GM23338 (cell line): ENCODE results near the gene METTL14.

ENCODE experiments used
- POLR2AphosphoS5 ChIP-seq: IDR thresholded peaks from 2 replicates; pipeline ENCODE4 v1.6.1; 2016; ENCODE audit warnings: antibody characterized with exemption, low read depth
- ZNF114 ChIP-seq: fragments of 250-450 bp; sonication (Bioruptor Pico); IDR thresholded peaks from 2 replicates; pipeline ENCODE4 v1.5.0; 2020; ENCODE audit warnings: mild to moderate bottlenecking, moderate library complexity
- ZNF331 ChIP-seq: fragments of 250-450 bp; sonication (Bioruptor Pico); IDR thresholded peaks from 2 replicates; pipeline ENCODE4 v1.5.0; 2020; ENCODE audit warnings: low read depth, mild to moderate bottlenecking, moderate library complexity
- TF ChIP-seq, protein P1 (sequence below), 2 experiments: fragments of 200-600 bp in 1 of 2; sonication (generic) in 1 of 2; conservative IDR thresholded peaks; 2 replicates each; pipeline versions ENCODE4 v1.5.1 to v1.6.1; 2016 to 2017; ENCODE audit warnings: antibody characterized with exemption in 2 of 2, low read depth in 2 of 2, mild to moderate bottlenecking in 2 of 2, moderate library complexity in 1 of 2
- TF ChIP-seq, protein P2 (sequence below): IDR thresholded peaks from one replicate; pipeline ENCODE4 v1.6.1; 2018; ENCODE audit warnings: antibody characterized with exemption; ENCODE audit not compliant: unreplicated experiment

DNA sequence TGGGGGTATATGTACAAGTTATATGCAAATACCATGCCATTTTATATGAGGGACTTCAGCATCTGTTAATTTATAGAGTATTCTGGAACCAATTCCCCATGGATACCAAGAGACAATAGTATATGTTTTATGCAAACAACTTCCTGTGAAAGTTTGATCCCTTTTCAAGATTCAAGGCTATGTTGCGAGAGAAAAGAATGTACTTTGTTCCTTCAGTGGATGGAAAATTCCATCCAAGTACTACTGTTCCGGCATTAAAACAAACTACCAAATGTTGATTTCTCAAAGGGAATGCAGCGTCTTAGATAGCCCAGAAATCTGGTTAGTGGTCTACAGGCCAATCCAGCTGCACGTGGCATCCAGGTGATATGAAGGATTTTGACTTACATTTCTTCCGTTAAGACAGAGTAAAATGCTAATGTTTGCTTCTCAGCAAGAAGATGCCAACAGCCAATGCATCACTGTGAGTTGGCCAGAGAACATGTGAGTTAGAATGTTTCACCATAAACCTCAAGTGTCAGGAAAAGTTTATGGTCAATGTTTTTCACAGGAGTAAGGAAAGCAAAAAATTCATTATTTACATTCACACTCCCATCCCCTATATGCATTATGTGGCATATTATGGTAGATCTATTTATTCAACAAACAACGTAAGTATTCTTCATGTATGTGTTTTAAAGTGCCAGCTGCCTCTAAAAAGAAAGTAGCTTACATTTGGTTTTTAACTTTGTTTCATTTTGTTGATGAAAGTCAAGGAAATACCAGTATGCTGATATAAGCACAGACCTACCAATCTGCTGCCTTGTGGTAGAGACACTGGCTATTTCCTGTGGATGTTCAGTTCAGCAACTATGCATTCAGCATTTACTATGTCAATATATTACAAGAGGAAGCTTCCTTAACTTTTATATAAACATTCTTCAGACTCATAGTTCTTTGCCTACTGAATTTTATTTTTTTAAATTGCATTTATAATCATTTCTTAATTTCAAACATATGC is 44.4 kb downstream of the METTL14 start:
- no peak for TF ChIP-seq ZNF331 (CRISPR knock-in tag)
- TF ChIP-seq ZNF114 (CRISPR knock-in tag): no peak
- TF ChIP-seq, protein P1, sequence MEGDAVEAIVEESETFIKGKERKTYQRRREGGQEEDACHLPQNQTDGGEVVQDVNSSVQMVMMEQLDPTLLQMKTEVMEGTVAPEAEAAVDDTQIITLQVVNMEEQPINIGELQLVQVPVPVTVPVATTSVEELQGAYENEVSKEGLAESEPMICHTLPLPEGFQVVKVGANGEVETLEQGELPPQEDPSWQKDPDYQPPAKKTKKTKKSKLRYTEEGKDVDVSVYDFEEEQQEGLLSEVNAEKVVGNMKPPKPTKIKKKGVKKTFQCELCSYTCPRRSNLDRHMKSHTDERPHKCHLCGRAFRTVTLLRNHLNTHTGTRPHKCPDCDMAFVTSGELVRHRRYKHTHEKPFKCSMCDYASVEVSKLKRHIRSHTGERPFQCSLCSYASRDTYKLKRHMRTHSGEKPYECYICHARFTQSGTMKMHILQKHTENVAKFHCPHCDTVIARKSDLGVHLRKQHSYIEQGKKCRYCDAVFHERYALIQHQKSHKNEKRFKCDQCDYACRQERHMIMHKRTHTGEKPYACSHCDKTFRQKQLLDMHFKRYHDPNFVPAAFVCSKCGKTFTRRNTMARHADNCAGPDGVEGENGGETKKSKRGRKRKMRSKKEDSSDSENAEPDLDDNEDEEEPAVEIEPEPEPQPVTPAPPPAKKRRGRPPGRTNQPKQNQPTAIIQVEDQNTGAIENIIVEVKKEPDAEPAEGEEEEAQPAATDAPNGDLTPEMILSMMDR (conservative IDR thresholded peaks at IDR 0.05; ENCODE audit: low read depth in 2 of 2): no peak
- TF ChIP-seq, protein P2, sequence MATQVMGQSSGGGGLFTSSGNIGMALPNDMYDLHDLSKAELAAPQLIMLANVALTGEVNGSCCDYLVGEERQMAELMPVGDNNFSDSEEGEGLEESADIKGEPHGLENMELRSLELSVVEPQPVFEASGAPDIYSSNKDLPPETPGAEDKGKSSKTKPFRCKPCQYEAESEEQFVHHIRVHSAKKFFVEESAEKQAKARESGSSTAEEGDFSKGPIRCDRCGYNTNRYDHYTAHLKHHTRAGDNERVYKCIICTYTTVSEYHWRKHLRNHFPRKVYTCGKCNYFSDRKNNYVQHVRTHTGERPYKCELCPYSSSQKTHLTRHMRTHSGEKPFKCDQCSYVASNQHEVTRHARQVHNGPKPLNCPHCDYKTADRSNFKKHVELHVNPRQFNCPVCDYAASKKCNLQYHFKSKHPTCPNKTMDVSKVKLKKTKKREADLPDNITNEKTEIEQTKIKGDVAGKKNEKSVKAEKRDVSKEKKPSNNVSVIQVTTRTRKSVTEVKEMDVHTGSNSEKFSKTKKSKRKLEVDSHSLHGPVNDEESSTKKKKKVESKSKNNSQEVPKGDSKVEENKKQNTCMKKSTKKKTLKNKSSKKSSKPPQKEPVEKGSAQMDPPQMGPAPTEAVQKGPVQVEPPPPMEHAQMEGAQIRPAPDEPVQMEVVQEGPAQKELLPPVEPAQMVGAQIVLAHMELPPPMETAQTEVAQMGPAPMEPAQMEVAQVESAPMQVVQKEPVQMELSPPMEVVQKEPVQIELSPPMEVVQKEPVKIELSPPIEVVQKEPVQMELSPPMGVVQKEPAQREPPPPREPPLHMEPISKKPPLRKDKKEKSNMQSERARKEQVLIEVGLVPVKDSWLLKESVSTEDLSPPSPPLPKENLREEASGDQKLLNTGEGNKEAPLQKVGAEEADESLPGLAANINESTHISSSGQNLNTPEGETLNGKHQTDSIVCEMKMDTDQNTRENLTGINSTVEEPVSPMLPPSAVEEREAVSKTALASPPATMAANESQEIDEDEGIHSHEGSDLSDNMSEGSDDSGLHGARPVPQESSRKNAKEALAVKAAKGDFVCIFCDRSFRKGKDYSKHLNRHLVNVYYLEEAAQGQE: no peak
- TF ChIP-seq POLR2AphosphoS5: no peak
